ENCODE results near the gene ICOS. TPM values are rescaled to one million over a fixed set of nuclear protein-coding genes. Genes with fewer than 3 reads are reported as not detected.
"Not testable (repeated sequence)": the region's sequence is repeated elsewhere in the genome, so short reads cannot be mapped to it uniquely, and the experiment has no call there.

The ICOS gene
- polyA plus RNA-seq, 2 donors, result 0.04 to 0.12 TPM

DNA sequence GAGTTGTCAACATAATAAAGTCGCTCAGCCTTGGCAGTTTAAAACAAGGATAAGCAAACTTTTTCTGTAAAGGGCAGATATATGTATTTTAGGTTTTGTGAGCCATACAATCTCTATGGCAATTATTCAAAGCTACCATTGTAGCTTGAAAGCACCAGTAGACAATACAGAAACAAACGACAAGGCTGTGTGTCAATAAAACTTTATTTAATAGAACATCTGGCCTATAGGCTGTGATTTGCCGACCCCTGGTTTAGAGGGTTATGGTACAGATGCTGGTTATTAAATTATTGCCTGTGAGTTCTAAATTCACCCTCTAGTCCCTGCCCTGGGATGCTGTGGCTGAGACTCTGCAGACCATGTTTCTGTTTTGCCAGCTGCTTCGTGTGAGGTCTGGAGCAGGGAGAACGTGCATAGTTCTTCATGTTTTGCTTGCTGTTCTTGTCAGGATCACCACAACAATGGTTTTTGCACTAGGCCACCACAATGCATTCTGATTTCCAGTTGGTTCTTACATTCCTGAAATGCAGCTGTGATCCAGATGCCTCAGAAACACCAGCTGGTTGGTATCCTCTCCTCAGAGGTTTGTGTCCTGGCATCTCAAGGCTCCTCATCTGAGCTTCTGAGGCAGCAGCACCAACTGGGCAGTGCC is 46.6 kb downstream of the ICOS start:
- no peaks in the 10 kb centered on the region for H3K27me3 ChIP-seq (ENCODE audit: control insufficient read depth in 1 of 2, insufficient read depth in 2 of 2, low read length in 2 of 2)
- WGBS, 2 donors, result 75 to 81% methylated on average over 5 of the region's 5 CpGs
- no peaks in the 10 kb centered on the region for H3K4me1 ChIP-seq (ENCODE audit: control insufficient read depth in 2 of 2, insufficient read depth in 2 of 2, low read length in 1 of 2)
- H3K9me3 ChIP-seq (ENCODE audit: control insufficient read depth in 2 of 2, insufficient read depth in 1 of 2, low read depth in 1 of 2, low read length in 1 of 2), result no peaks in the 10 kb centered on the region
- no peak overlapping the region for H3K27ac ChIP-seq (ENCODE audit: low read depth in 2 of 2, low read length in 1 of 2)
- H3K36me3 ChIP-seq (ENCODE audit: control insufficient read depth in 2 of 2, insufficient read depth in 2 of 2, low read length in 1 of 2), result no peaks in the 10 kb centered on the region
- H3K4me3 ChIP-seq (ENCODE audit: low read depth in 1 of 2, low read length in 2 of 2), result no peak overlapping the region

DNA sequence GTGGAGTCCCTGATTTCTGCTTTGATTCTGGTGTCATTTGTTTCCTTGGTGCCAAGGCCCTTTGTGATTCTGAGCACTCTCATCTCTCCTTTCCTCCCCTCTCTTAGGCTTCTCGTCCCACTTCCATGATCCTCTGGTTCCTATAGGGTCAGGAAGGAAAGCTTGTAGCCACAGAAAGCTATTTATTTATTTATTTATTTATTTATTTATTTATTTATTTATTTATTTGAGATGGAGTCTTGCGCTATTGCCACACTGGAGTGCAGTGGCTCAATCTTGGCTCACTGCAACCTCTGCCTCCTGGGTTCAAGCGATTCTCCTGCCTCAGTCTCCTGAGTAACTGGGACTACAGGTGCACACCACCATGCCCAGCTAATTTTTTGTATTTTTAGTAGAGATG is 49.4 kb downstream of the ICOS start:
- H3K27me3 ChIP-seq (ENCODE audit: control insufficient read depth in 1 of 2, insufficient read depth in 2 of 2, low read length in 2 of 2); H3K4me3 ChIP-seq (ENCODE audit: low read depth in 1 of 2, low read length in 2 of 2); H3K9me3 ChIP-seq (ENCODE audit: control insufficient read depth in 2 of 2, insufficient read depth in 1 of 2, low read depth in 1 of 2, low read length in 1 of 2); H3K4me1 ChIP-seq (ENCODE audit: control insufficient read depth in 2 of 2, insufficient read depth in 2 of 2, low read length in 1 of 2); H3K27ac ChIP-seq (ENCODE audit: low read depth in 2 of 2, low read length in 1 of 2); H3K36me3 ChIP-seq (ENCODE audit: control insufficient read depth in 2 of 2, insufficient read depth in 2 of 2, low read length in 1 of 2): not testable (repeated sequence)
- 86 to 94% methylated on average over 3 of the region's 3 CpGs for WGBS, 2 donors

DNA sequence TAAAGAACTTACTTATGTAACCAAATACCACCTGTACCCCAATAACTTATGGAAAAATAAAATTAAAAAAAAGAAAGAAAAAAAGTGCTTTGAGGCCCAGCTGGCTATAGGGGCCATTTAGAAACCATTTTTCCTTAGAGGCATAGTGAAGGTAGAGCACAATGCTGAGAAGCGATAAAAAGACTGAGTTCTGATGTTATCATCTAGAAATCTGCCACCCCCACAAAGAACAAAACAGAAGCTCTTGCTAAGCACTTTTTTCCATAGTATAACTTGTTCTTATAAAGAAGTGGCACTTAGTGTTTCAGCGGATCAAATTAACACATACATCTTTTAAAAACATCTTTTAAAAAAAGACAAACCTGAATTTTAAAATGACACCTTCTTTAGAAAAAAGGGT is 51.4 kb downstream of the ICOS start:
- Histone ChIP-seq H3K27me3 (ENCODE audit: control insufficient read depth in 1 of 2, insufficient read depth in 2 of 2, low read length in 2 of 2) (no peaks in the 10 kb centered on the region), H3K4me1 (ENCODE audit: control insufficient read depth in 2 of 2, insufficient read depth in 2 of 2, low read length in 1 of 2) (no peaks in the 10 kb centered on the region), H3K4me3 (ENCODE audit: low read depth in 1 of 2, low read length in 2 of 2) (no peak overlapping the region), H3K36me3 (ENCODE audit: control insufficient read depth in 2 of 2, insufficient read depth in 2 of 2, low read length in 1 of 2) (no peaks in the 10 kb centered on the region), H3K27ac (ENCODE audit: low read depth in 2 of 2, low read length in 1 of 2) (no peak overlapping the region), H3K9me3 (ENCODE audit: control insufficient read depth in 2 of 2, insufficient read depth in 1 of 2, low read depth in 1 of 2, low read length in 1 of 2) (no peaks in the 10 kb centered on the region)
- WGBS, 2 donors, result 92% methylated on average over 2 of the region's 2 CpGs

DNA sequence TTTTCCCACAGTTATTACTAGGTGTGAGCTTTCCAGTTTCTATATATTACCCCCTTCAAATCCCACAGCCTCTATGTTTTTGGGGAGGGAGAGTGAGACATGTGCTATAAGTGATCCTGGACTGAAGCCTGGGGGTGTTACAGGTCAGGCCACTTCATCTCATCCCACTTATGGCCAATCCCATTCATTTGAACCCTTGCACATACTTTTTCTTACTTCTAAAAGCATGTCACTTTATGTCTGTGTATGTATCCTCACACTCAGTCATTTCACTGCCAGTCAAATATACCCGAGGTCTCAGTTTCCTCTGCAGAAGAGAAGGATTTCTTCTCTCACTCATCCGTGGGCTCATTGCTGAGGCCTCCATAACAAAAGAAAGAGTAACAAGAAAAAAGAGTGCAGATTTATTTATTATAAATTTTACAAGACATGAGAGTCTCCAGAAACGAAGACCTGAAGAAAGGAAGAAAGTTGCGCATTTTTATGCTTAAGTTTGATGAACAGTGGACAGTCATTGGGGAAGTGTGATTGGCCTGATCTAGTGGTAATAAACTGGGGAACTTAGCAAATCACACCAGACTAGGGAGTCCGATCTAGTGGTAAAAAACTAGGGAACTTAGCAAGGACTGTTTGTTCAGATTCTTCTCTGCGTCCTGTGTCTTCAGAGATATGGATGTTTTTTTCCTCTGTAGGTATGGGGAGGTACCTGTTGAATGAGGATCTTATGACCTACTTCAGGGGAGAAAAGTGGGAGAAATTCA is 52.1 kb downstream of the ICOS start:
- Histone ChIP-seq H3K4me3 (ENCODE audit: low read depth in 1 of 2, low read length in 2 of 2) (no peak overlapping the region), H3K4me1 (ENCODE audit: control insufficient read depth in 2 of 2, insufficient read depth in 2 of 2, low read length in 1 of 2) (no peaks in the 10 kb centered on the region), H3K36me3 (ENCODE audit: control insufficient read depth in 2 of 2, insufficient read depth in 2 of 2, low read length in 1 of 2) (no peaks in the 10 kb centered on the region), H3K9me3 (ENCODE audit: control insufficient read depth in 2 of 2, insufficient read depth in 1 of 2, low read depth in 1 of 2, low read length in 1 of 2) (no peaks in the 10 kb centered on the region), H3K27ac (ENCODE audit: low read depth in 2 of 2, low read length in 1 of 2) (no peak overlapping the region), H3K27me3 (ENCODE audit: control insufficient read depth in 1 of 2, insufficient read depth in 2 of 2, low read length in 2 of 2) (no peaks in the 10 kb centered on the region)
- WGBS, 2 donors, result 87 to 90% methylated on average over 6 of the region's 6 CpGs

DNA sequence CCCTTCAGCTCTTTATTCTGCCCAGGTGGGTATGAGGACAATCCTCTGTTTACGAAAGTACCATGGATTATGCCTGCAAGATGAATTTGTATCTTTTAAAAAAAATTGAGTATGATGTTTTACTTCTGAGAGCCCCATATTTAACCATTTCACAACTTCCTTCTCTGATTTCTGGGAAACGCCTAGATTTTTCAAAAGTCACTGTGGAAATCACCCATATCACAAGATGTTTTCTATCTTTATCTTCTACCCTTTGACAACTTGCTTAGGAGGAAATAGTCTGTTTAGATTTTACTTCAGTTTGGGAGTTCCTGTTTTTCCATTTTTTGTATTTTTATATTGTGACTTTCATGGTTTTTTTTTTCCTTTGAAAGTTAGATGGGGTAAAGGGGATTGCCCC is 53.0 kb downstream of the ICOS start:
- WGBS, 2 donors, result 81 to 85% methylated on average over 2 of the region's 2 CpGs
- no peaks in the 10 kb centered on the region for H3K27me3 ChIP-seq (ENCODE audit: control insufficient read depth in 1 of 2, insufficient read depth in 2 of 2, low read length in 2 of 2)
- H3K27ac ChIP-seq (ENCODE audit: low read depth in 2 of 2, low read length in 1 of 2), result no peak overlapping the region
- H3K4me1 ChIP-seq (ENCODE audit: control insufficient read depth in 2 of 2, insufficient read depth in 2 of 2, low read length in 1 of 2), result no peaks in the 10 kb centered on the region
- H3K9me3 ChIP-seq (ENCODE audit: control insufficient read depth in 2 of 2, insufficient read depth in 1 of 2, low read depth in 1 of 2, low read length in 1 of 2), result no peaks in the 10 kb centered on the region
- H3K4me3 ChIP-seq (ENCODE audit: low read depth in 1 of 2, low read length in 2 of 2), result no peak overlapping the region
- no peaks in the 10 kb centered on the region for H3K36me3 ChIP-seq (ENCODE audit: control insufficient read depth in 2 of 2, insufficient read depth in 2 of 2, low read length in 1 of 2)

DNA sequence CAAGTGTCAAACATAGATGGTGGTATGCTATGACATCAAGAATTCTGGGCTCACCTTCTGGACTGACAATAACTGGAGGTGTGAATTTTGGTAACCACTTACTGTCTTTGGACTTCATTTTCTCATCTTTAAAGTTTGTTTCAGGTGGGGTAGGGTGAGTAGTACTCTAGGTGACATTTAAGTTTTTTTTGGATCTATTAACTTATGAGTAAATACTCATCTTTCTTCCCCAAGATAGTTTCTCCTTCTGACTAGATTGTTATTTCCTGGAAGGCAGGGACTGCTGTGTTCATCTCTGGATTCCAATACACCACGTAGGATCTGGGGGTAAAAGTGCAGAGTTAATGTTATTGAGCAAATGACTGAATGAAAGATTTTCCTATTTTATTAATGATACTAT is 55.9 kb downstream of the ICOS start:
- WGBS, 2 donors, result 52 to 65% methylated on average over 1 of the region's 1 CpG
- Histone ChIP-seq H3K27ac (ENCODE audit: low read depth in 2 of 2, low read length in 1 of 2) (no peak overlapping the region), H3K4me3 (ENCODE audit: low read depth in 1 of 2, low read length in 2 of 2) (no peak overlapping the region), H3K27me3 (ENCODE audit: control insufficient read depth in 1 of 2, insufficient read depth in 2 of 2, low read length in 2 of 2) (no peaks in the 10 kb centered on the region), H3K36me3 (ENCODE audit: control insufficient read depth in 2 of 2, insufficient read depth in 2 of 2, low read length in 1 of 2) (no peaks in the 10 kb centered on the region), H3K4me1 (ENCODE audit: control insufficient read depth in 2 of 2, insufficient read depth in 2 of 2, low read length in 1 of 2) (no peaks in the 10 kb centered on the region), H3K9me3 (ENCODE audit: control insufficient read depth in 2 of 2, insufficient read depth in 1 of 2, low read depth in 1 of 2, low read length in 1 of 2) (no peaks in the 10 kb centered on the region)

DNA sequence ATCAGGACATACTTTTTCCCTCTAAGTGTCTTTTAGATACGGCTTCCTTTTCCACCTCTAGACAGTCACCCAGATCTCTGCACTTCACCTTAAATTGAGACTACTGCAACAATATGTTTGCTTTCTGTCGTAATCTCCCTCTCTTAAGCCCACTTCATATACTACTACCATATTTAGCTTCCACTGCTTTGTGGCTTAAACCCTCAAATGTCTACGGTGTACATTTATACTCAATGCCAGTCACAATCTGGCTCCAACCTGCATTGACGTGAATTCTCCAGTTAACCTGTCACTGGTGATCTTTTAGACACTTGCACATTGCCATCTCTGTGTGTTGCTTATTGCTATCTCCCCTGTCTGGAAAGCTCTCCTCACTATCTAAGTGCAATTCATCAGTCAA is 56.4 kb downstream of the ICOS start:
- H3K27me3 ChIP-seq (ENCODE audit: control insufficient read depth in 1 of 2, insufficient read depth in 2 of 2, low read length in 2 of 2), result no peaks in the 10 kb centered on the region
- no peaks in the 10 kb centered on the region for H3K9me3 ChIP-seq (ENCODE audit: control insufficient read depth in 2 of 2, insufficient read depth in 1 of 2, low read depth in 1 of 2, low read length in 1 of 2)
- WGBS, 2 donors, result 83 to 86% methylated on average over 4 of the region's 4 CpGs
- no peak overlapping the region for H3K27ac ChIP-seq (ENCODE audit: low read depth in 2 of 2, low read length in 1 of 2)
- no peaks in the 10 kb centered on the region for H3K36me3 ChIP-seq (ENCODE audit: control insufficient read depth in 2 of 2, insufficient read depth in 2 of 2, low read length in 1 of 2)
- no peaks in the 10 kb centered on the region for H3K4me1 ChIP-seq (ENCODE audit: control insufficient read depth in 2 of 2, insufficient read depth in 2 of 2, low read length in 1 of 2)
- H3K4me3 ChIP-seq (ENCODE audit: low read depth in 1 of 2, low read length in 2 of 2), result no peak overlapping the region

DNA sequence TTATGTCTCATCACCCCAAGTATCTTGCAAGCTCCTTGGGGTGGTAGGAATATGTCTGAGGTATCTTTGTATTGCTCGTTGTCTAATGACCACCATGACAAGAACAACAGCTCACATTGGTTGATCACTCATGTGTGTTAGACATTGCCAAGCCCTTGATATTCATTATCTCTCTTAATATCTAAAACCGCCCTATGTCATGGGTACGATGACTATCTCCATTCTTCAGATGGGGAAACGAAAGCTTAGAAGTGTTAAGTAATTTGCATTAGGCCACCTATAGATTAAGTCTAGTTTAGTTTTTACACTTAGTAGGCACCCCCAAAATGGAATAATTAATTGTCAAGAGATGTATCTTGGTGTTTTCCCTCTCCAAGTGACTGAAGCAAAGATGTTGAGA is 57.0 kb downstream of the ICOS start:
- Histone ChIP-seq H3K4me1 (ENCODE audit: control insufficient read depth in 2 of 2, insufficient read depth in 2 of 2, low read length in 1 of 2) (no peaks in the 10 kb centered on the region), H3K36me3 (ENCODE audit: control insufficient read depth in 2 of 2, insufficient read depth in 2 of 2, low read length in 1 of 2) (no peaks in the 10 kb centered on the region), H3K27me3 (ENCODE audit: control insufficient read depth in 1 of 2, insufficient read depth in 2 of 2, low read length in 2 of 2) (no peaks in the 10 kb centered on the region), H3K27ac (ENCODE audit: low read depth in 2 of 2, low read length in 1 of 2) (no peak overlapping the region), H3K4me3 (ENCODE audit: low read depth in 1 of 2, low read length in 2 of 2) (no peak overlapping the region), H3K9me3 (ENCODE audit: control insufficient read depth in 2 of 2, insufficient read depth in 1 of 2, low read depth in 1 of 2, low read length in 1 of 2) (no peaks in the 10 kb centered on the region)
- WGBS, 2 donors, result 91% methylated on average over 4 of the region's 4 CpGs

DNA sequence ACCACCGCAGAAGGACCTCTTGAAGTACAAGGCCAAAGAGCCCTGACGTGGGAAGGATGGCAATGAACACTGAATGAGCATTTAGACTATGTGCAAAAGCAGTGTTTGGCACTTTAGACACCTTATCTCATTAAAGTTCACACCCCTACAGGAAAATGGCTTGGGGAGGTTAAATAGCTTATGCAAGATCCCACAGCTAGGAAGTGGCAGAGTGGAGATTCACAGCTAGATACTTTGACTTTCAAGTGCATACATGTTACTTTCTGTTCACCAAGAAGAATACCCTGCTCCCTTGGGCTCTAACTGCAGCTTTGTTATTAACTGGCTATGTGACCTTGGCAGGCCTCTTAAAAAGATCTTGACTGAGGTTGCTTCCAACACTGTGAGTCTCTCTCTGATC is 58.2 kb downstream of the ICOS start:
- H3K27ac ChIP-seq (ENCODE audit: low read depth in 2 of 2, low read length in 1 of 2), result no peak overlapping the region
- no peaks in the 10 kb centered on the region for H3K36me3 ChIP-seq (ENCODE audit: control insufficient read depth in 2 of 2, insufficient read depth in 2 of 2, low read length in 1 of 2)
- H3K27me3 ChIP-seq (ENCODE audit: control insufficient read depth in 1 of 2, insufficient read depth in 2 of 2, low read length in 2 of 2), result no peaks in the 10 kb centered on the region
- no peaks in the 10 kb centered on the region for H3K4me1 ChIP-seq (ENCODE audit: control insufficient read depth in 2 of 2, insufficient read depth in 2 of 2, low read length in 1 of 2)
- no peak overlapping the region for H3K4me3 ChIP-seq (ENCODE audit: low read depth in 1 of 2, low read length in 2 of 2)
- H3K9me3 ChIP-seq (ENCODE audit: control insufficient read depth in 2 of 2, insufficient read depth in 1 of 2, low read depth in 1 of 2, low read length in 1 of 2), result no peaks in the 10 kb centered on the region
- WGBS, 2 donors, result 89 to 100% methylated on average over 2 of the region's 2 CpGs

DNA sequence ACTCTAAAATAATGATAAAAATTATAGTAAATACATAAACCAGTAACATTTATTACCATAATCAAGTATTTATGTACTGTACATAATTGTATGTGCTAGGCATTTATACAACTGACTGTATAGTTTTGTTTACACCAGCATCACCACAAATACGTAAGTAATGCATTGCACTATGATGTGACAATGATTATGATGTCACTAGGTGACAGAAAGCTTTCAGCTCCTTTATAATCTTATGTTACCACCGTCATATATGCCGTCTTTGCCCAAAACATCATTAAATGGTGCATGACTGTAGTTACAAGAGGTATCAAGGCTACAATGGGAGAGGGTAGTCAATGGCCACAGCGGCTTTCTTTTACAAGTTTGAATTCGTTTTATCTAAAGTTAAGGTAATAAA is 60.1 kb downstream of the ICOS start:
- H3K9me3 ChIP-seq (ENCODE audit: control insufficient read depth in 2 of 2, insufficient read depth in 1 of 2, low read depth in 1 of 2, low read length in 1 of 2), result no peaks in the 10 kb centered on the region
- H3K27me3 ChIP-seq (ENCODE audit: control insufficient read depth in 1 of 2, insufficient read depth in 2 of 2, low read length in 2 of 2), result no peaks in the 10 kb centered on the region
- 88 to 93% methylated on average over 5 of the region's 5 CpGs for WGBS, 2 donors
- H3K27ac ChIP-seq (ENCODE audit: low read depth in 2 of 2, low read length in 1 of 2), result no peak overlapping the region
- H3K4me3 ChIP-seq (ENCODE audit: low read depth in 1 of 2, low read length in 2 of 2), result no peak overlapping the region
- no peaks in the 10 kb centered on the region for H3K36me3 ChIP-seq (ENCODE audit: control insufficient read depth in 2 of 2, insufficient read depth in 2 of 2, low read length in 1 of 2)
- no peaks in the 10 kb centered on the region for H3K4me1 ChIP-seq (ENCODE audit: control insufficient read depth in 2 of 2, insufficient read depth in 2 of 2, low read length in 1 of 2)
